Ovary (tissue), 3 donors: ENCODE measurements around the gene SMAD3.

Source experiments
- EP300 ChIP-seq: sonication (generic); formaldehyde crosslinking; IDR thresholded peaks from one replicate; pipeline ENCODE4 v1.6.1; 2017; ENCODE audit warnings: antibody characterized with exemption
- POLR2A ChIP-seq: fragments of 450-650 bp; IDR thresholded peaks from one replicate; pipeline ENCODE4 v1.6.1; 2017; ENCODE audit warnings: antibody characterized with exemption, mild to moderate bottlenecking, moderate library complexity
- TF ChIP-seq, protein P1 (sequence below), 3 donors: fragments of 450-650 bp in 2 of 3; fragments of 200-600 bp in 1 of 3; IDR thresholded peaks; one replicate each; pipeline versions ENCODE4 v1.5.1 to v1.8.0; 2016 to 2022; ENCODE audit warnings: antibody characterized with exemption in 3 of 3, mild to moderate bottlenecking in 1 of 3
- donor health status: DM: no; HTN: no; CAD: no.

GRCh38 chr15:67115586-67115969 lies 50.2 kb downstream of the SMAD3 start:
- TF ChIP-seq EP300 = no peak
- TF ChIP-seq, protein P1, sequence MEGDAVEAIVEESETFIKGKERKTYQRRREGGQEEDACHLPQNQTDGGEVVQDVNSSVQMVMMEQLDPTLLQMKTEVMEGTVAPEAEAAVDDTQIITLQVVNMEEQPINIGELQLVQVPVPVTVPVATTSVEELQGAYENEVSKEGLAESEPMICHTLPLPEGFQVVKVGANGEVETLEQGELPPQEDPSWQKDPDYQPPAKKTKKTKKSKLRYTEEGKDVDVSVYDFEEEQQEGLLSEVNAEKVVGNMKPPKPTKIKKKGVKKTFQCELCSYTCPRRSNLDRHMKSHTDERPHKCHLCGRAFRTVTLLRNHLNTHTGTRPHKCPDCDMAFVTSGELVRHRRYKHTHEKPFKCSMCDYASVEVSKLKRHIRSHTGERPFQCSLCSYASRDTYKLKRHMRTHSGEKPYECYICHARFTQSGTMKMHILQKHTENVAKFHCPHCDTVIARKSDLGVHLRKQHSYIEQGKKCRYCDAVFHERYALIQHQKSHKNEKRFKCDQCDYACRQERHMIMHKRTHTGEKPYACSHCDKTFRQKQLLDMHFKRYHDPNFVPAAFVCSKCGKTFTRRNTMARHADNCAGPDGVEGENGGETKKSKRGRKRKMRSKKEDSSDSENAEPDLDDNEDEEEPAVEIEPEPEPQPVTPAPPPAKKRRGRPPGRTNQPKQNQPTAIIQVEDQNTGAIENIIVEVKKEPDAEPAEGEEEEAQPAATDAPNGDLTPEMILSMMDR (IDR thresholded peaks at IDR 0.05) = no peak
- TF ChIP-seq POLR2A = no peak
